ENCODE measurements around the gene ANGPTL8. TPM values are rescaled to one million over a fixed set of nuclear protein-coding genes. Genes with fewer than 3 reads are reported as not detected.

ANGPTL8 gene
- total and polyA plus RNA-seq, 2 of the 4 experiments (the other 2 are of a cell fraction), result not detected

DNA sequence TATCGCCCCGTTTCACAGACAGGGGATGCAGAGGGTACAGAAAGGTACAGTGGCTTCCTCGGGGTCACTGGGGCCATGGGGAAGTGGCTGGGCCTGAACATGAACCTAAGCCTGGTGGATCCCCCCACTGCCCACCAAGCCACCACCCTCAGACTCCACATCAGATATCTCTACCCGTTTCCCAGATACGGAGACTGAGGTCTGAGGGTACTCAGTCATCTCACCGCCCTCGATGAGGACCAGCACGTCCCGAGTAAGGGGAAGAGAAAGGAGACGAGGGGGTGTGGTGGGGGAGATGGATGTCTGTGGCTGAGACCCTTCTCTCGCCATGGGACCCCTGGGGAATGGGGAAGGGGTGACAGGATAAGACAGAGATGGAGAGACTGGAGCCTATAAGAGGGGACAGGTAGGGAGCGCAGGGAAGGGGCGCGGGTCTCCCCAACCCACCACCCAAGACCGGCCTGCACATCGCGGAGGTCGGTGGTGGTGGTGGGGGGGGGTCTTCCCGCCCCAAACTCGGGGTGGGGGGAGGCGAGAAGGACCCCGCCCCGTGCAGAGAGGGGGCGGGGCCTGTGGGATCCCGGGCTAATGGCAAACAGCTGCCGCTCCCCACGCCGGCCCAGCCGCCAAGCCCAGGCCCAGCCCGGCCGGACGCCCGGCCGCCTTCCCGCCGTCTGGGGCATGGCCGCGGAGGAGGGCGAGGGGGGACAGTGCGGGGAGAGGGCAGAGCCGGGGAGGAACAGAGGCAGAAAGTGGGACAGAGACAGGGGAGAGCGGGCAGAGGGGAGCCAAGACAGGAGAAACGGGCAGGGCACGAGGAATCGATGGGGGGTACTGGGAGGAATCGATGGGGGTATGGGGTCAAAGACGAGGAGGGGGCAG is 42.8 kb upstream of the ANGPTL8 start:
- H3K27ac ChIP-seq (ENCODE audit: insufficient read depth, low read length), result peak overlapping the region; percentile 98
- CTCF ChIA-PET, result no interaction called here
- peak overlapping the region; percentile 62 for H4K5ac ChIP-seq (ENCODE audit: low read depth, low read length)
- ATAC-seq (ENCODE audit: low read depth) (peak; percentile 50), DNase-seq (peak; percentile 28)
- peaks cover 20 to 55% of the 10 kb centered on the region in 2 experiments for H3K79me1 ChIP-seq (ENCODE audit: low read depth in 1 of 2, low read length in 2 of 2)
- H3K27me3 ChIP-seq (ENCODE audit: control insufficient read depth, insufficient read depth, low read length), result no peaks in the 10 kb centered on the region
- TF ChIP-seq ELK1 (IDR thresholded peaks at IDR 0.05; ENCODE audit: borderline replicate concordance, low read depth, low read length) (no peak), MAFK (IDR thresholded peaks at IDR 0.05; ENCODE audit: low read depth, low read length) (no peak), CEBPB (IDR thresholded peaks at IDR 0.05; ENCODE audit: low read depth, low read length) (no peak), RFX5 (IDR thresholded peaks at IDR 0.05; ENCODE audit: low read depth, low read length) (no peak), MXI1 (IDR thresholded peaks at IDR 0.05; ENCODE audit: borderline replicate concordance, low read depth, low read length) (peak; percentile 18; the same call in 1 of the 2 replicates), POLR2A (IDR thresholded peaks at IDR 0.05; ENCODE audit: low read depth, low read length) (peak; percentile 18; the same call in 1 of the 2 replicates), FOS (IDR thresholded peaks at IDR 0.05; ENCODE audit: low read depth, low read length) (no peak)
- TF ChIP-seq, protein P1, sequence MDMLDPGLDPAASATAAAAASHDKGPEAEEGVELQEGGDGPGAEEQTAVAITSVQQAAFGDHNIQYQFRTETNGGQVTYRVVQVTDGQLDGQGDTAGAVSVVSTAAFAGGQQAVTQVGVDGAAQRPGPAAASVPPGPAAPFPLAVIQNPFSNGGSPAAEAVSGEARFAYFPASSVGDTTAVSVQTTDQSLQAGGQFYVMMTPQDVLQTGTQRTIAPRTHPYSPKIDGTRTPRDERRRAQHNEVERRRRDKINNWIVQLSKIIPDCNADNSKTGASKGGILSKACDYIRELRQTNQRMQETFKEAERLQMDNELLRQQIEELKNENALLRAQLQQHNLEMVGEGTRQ (IDR thresholded peaks at IDR 0.05; ENCODE audit: low read depth, low read length), result no peak
- peak overlapping the region; percentile 98 for H2AK9ac ChIP-seq (replicated peaks; ENCODE audit: low read depth, low read length, poor library complexity)
- H3K9ac ChIP-seq (ENCODE audit: low read depth, low read length), result peak overlapping the region; percentile 100
- peaks cover 36% of the 10 kb centered on the region for H3K36me3 ChIP-seq (ENCODE audit: control insufficient read depth, insufficient read depth, low read length)
- H3K4me2 ChIP-seq (ENCODE audit: low read depth, low read length), result peak overlapping the region; percentile 91
- H3K9me3 ChIP-seq (ENCODE audit: control insufficient read depth, insufficient read depth, low read length), result no peaks in the 10 kb centered on the region
- H3K14ac ChIP-seq (replicated peaks; ENCODE audit: low read depth, low read length), result peak overlapping the region; percentile 99
- peak overlapping the region; percentile 94 for H3K4ac ChIP-seq (ENCODE audit: low read depth, low read length)
- POLR2A ChIA-PET (ENCODE audit: unreplicated experiment), result no interaction called here
- peak overlapping the region; percentile 89 for H3K18ac ChIP-seq (ENCODE audit: low read depth, low read length)
- peak overlapping the region; percentile 89 for H2BK120ac ChIP-seq (ENCODE audit: low read depth, low read length)
- H2BK5ac ChIP-seq (ENCODE audit: low read depth, low read length, poor library complexity, severe bottlenecking), result peak overlapping the region; percentile 91
- H2BK15ac ChIP-seq (ENCODE audit: low read depth, low read length), result peak overlapping the region; percentile 66; the same call in 2 of the 3 replicates
- peaks cover 11% of the 10 kb centered on the region; the same call in 1 of the 2 replicates for H4K20me1 ChIP-seq (ENCODE audit: insufficient read depth, low read length)
- dilution Hi-C loops (cut with HindIII; ENCODE audit: low sequenced_read_pairs, unreplicated experiment), result no loop called here
- WGBS, 2 experiments (ENCODE audit: extremely low coverage in 2 of 2, insufficient read length in 1 of 2), result 2% methylated on average over 11 of the region's 47 CpGs; no CpG with 5 or more reads in 1 of the 2 experiments
- H2BK20ac ChIP-seq (ENCODE audit: low read depth, low read length), result peak overlapping the region; percentile 27; the same call in 1 of the 2 replicates
- intact Hi-C loops (cut with micrococcal nuclease), result no loop called here
- H3K4me1 ChIP-seq (ENCODE audit: control insufficient read depth, insufficient read depth, low read length), result peaks cover 16% of the 10 kb centered on the region
- peak overlapping the region; percentile 92 to 97 for H4K8ac ChIP-seq (ENCODE audit: low read depth in 2 of 2, low read length in 2 of 2)
- H3K23ac ChIP-seq (ENCODE audit: low read depth, low read length), result peak overlapping the region; percentile 99
- peak overlapping the region; percentile 99 for H2AK5ac ChIP-seq (ENCODE audit: low read depth, low read length)
- peak overlapping the region; percentile 93 for H3K56ac ChIP-seq (ENCODE audit: extremely low read depth, insufficient read depth, low read length)
- H2AFZ ChIP-seq (replicated peaks; ENCODE audit: low read length, poor library complexity), result peak overlapping the region; percentile 88
- in situ Hi-C loops (cut with MboI; ENCODE audit: low sequenced_read_pairs), result no loop called here
- H4K91ac ChIP-seq (ENCODE audit: insufficient read depth, low read depth, low read length), result peak overlapping the region; percentile 89
- H3K4me3 ChIP-seq (ENCODE audit: insufficient read depth, low read depth, low read length), result peak overlapping the region; percentile 99
- peaks cover 7% of the 10 kb centered on the region for H3K9me1 ChIP-seq (ENCODE audit: insufficient read depth, low read length)
- no TSS peak for BruUV-seq (replicated peaks)

Data from IMR-90 (cell line).